HG03565 (cell line): ENCODE data around the gene MYH10.

Experiments
- ATAC-seq: cut with Tn5 transposase; IDR thresholded peaks from one replicate; pipeline ENCODE4 v1.9.1; 2021; ENCODE audit warnings: mild to moderate bottlenecking, moderate library complexity; ENCODE audit not compliant: unreplicated experiment

The MYH10 gene

DNA sequence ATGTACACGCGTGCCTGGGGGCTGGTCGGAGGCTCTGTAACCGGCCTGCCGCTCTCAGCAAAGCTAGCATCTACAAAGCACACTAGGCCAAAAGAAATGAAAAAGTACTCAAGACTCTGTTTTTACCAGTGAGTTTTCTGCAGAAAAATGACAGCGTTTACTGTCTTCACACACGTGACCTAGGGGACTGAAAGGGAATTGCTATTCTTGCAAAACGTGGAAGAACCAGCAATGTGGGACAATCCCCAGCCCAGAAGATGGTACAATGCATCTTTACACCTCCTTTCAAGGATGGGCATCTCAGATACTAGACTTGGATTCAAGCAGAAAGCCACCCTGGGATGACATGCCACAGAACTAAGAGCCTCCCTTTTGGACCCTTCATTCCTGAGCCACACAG is 153.4 kb downstream of the MYH10 start:
- ATAC-seq: no peak

DNA sequence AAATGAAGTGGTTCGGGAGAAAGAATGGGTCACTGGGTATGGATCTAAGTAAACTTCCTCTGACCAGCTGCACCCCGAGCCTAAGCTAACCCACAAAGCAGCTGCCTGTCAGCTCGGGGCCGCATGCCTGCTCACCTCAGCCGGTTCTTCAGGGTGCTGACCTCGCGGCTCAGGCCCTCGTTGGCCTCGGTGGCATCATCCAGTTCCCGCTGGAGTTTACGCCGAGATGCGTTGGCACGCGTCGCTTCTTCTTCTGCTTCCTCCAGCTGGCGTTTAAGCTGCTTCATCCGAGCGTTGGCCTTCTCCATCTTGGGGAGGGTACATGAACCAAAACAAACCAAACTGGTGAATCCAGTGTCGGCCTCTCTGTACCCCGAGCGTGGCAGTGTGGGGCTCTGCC is 153.8 kb downstream of the MYH10 start:
- ATAC-seq: no peak

DNA sequence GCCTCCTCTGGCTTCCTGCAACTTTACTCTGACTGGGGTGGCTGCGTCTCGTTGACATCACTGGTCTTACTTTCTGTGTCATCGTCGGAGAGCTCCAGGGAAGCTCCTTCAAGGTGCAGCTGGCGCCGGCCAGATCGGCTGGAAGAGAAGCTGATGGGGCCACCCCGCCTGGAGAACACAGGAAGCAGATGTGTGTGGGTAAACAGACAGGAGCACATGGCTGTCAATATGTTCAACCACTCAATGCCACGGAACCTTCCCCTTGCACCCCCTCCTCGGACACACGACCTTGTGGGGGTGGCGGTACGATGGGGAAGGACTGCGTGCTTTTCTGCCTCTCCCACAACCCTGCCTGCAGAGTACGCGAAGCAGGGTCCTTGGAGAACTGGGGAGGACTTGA is 154.7 kb downstream of the MYH10 start:
- no peak for ATAC-seq

DNA sequence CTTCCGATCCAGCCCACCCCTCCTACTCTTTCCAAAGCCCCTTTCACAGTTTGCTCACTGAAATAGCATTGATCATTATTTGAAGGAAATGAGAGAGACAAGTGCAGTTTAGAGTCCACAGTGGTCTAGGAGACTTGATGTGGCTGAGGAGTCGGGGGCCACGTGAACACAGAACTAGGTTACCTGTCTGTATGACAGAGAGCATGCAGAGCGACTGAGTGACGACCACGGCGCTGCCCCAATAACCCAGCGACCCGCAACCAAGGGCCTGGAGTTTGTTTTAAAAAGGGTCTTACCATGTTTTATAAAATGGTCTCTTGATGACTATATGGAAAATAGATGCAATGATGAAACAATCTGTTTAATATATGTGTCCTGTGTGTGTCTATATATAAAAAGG is 155.3 kb downstream of the MYH10 start:
- ATAC-seq: no peak

DNA sequence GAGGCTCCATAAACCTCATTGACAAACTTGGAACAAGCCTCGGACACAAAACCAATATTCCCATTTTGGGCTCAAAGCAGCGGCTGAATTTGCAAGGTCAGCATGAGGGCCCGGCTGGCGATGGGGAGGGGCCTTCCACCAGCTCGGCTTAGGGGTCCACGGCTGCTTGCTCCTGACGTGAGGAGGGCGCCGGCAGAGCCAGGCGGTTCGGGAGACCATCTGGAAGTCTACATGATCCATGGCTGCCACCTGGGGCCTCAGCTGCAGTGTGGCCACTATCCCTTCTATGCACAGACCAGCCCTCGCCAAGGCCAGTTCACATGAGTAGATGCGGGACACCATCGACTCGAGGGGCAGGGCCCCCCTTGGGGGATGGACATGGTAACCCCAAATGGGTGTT is 155.7 kb downstream of the MYH10 start:
- ATAC-seq: no peak

DNA sequence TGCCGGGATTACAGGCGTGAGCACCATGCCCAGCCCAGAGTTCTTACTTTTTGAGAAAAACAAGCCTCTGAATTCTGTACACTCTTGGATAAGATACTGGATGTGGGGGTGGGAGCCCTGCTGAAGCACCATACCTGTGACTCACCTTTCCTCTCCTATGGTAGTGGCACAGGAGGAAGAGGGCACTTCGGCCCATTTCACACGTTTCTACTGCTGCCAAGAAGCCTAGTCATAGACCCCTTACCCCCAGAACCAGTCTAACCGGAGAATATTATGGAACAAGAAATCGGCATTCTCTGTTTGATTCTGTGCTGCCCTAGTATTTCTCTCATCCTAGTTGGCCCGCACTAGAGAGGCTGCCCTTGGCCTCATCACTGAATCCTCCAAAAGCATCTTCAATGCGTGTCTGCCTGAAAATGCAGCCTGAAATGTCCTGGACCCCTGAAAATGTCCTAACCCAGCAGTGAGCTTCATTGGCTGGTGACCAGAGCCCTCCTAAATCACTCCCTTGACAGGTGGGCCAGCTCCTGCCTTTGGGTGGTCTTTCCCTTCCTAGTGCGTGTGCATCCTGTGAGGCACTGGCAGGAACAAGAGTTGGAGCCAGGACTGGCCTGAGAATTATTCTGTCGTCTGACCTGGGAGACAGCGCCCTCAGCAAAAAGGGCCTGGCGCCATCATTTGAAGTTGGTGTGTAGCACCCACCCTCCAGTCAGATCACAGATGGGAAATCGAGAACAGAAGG is 156.9 kb downstream of the MYH10 start:
- no peak for ATAC-seq

DNA sequence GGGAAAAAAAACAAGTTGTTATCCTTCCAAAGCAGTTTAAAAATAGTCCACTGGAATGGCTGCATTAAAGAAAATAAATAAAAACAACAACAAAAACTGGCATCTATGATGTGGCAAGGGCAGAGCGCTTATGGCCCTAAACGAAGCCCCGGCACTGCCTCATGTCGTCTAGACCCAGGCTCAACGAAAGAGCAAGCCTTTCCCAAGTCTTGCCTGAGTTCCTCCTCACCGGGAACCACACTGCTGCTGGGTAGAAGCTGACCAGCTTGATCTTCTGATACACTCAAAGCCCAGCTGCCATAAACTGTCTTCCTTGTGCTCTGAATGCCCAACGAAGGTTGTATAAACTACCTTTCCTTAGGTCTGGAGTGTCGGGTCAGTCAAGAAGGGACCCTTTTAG is 157.9 kb downstream of the MYH10 start:
- ATAC-seq: no peak

DNA sequence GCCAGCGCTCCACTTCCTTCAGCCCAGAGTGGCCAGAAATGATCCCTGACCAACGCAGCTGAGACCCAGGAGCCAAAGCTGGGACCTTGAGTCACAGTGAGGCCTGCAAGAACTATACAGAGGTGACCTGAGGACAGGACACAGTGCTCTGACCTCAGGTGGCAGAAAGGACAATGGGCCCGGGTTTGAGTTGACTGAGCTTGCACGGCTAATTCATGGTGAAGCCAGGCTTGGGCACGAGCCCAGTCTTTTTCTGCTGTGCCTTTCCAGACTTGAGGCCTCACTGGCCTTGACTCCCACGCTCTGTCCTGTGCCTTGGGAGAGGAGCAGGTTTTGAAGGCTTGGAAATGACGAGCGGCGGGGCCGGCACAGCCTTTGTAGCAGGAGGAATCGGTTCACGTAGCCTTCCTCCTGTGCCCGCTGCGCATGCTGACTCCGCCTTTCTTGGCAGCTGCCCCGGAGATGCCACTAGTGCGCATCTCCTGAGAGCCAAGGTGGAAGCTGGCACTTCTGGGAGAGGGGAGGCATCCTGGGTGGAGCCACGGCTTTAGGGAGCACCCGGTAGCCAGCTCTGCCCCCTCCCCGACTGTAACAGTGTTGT is 160.0 kb downstream of the MYH10 start:
- ATAC-seq: no peak

DNA sequence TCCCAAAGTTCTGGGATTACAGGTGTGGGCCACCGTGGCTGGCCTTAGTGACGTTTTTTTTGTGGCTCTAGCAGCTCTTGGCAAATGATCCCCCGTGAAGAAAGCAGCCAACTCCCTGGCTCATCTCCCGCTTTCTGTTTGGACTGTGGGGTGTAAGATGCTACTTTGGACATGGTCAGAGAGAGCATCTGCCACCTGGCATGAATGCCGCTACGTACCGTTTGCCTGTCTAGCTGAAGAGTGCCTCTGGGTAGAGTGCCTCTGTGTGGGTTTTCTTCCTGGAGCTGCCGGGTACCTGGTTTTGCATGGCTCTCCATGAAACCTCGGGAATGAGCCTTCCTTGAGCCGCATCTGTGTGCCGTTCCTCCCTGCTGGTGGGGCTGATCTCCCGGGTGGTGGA is 160.6 kb downstream of the MYH10 start:
- no peak for ATAC-seq

DNA sequence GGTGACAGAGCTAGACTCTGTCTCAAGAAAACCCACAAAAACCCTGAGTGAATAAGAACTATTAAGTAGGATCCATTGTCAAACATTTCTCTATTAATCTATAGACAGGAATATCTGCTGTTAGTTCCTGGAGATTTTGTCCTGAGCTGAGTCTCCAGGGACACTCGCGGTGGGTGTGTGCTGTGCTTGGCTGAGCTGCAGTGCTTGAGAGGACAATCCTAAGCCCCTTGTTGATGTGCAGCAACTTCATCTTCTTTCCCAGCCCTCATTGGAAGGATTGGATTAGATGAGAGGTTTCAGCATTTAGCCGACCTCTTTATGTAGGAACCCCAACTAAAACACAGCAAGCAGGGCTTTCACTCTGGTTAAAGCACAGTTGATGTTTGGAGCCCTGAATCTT is 161.5 kb downstream of the MYH10 start:
- ATAC-seq: no peak

DNA sequence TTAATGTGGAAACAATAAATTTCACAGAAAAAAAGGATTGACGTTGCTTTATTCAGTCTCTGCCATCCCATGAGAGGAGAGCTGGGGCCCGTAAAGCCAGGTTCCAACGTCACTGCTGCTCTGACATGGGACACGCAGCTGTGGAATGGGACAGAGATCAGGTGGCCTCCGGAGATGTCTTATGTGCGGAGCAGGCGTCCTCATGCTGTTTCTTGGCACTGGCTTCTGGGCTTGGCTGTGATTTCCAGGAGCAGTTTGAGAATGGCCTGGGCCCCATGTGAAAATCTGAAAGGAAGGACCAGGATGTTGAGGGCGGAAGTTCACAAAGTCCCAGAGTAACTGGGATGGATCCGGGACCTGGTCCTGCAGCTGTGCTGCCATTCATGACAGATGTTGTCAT is 162.4 kb downstream of the MYH10 start:
- no peak for ATAC-seq

DNA sequence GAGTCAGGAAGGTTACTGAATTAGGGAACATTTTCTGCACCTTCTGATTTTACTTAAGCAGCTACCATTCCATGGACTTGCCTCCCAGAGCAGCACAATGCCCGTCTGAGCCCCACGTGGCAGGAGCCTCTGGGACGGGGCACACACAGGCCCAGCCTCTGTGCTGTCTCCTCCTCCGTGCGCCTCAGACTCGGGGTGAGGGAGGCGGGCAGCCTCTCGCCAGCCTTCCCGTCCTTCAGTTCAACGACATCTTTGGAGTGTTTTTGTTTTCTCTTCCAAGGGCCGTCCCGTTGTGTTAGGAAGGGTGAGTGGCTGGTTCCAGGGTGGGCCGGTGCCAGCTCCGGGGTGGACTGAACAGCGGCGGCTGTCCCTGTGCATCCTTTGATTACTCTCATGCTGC is 163.0 kb downstream of the MYH10 start:
- no peak for ATAC-seq

DNA sequence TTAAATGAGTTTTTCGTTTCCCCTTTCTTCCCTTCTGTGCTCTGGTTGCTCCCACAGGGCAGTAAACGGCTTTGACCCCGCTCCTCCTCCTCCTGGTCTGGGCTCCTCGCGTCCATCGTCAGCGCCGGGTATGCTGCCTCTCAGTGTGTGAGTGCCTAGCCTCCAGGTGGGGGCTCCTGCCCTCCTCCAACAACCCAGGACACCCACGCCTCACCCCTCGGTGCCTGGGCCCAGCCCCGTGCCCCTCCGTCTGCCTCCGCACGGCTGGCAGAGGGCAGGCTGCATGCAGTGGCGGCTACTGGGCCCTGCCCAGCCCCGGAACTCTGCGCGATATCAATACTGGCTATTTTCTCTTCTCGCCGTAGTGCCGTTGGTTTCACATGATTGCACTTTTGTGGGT is 163.7 kb downstream of the MYH10 start:
- ATAC-seq: no peak

DNA sequence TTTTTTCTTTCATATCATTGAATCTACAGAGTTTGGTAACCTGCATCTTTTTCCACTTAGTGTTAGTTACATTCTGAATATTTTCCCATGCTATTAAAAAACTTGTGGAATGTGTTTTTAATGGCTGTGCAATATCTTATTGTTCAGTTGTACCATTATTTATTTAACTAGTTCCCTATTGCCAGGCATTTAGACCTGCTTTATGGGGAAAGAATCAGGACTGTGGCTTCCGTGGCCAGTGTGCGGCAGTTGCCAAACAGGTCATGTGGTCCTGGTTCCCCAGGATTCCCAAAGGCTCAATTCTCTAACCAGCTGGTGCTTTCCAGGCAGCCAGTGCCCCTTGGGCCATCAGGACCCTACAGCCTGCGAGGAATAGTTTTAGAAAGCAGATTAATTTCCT is 164.1 kb downstream of the MYH10 start:
- no peak for ATAC-seq

DNA sequence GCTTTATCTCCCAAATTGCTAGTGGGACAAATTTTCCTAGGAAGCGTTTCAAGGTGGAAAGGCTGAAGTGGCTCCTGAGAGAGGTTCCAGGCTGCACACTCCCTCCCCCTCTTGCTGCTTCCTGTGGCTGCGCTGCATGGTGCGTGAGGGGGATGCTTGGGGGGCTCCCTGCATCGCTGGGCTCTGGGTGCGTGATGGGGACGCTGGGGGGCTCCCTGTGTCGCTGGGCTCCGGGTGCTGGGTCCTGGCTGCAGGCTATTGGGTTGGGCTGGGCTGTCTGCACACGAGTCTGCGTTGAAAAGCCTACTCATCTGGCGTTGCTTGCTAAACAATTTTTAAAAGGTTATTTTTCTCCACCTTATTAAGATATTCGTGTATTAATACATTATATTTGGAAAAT is 164.8 kb downstream of the MYH10 start:
- no peak for ATAC-seq

DNA sequence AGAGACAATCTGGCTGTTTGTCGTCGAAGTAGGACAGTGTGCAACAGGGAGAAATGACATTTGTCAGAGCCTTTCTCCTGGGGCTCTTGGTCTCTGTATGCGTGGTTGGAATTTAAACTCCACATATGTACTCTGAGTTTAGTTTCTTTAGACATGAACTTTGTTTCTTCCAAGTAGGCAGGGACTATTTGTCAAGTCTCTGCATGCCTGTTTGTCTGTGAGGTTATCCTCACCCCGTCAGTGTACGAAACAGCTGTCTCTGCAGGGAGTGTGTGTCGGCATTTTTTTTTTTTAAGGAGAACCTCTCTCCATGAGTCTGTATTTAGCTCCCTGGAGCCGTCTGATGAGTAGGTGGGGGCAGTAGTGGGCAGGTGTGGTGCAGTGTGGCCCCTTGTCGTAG is 165.2 kb downstream of the MYH10 start:
- ATAC-seq: no peak

DNA sequence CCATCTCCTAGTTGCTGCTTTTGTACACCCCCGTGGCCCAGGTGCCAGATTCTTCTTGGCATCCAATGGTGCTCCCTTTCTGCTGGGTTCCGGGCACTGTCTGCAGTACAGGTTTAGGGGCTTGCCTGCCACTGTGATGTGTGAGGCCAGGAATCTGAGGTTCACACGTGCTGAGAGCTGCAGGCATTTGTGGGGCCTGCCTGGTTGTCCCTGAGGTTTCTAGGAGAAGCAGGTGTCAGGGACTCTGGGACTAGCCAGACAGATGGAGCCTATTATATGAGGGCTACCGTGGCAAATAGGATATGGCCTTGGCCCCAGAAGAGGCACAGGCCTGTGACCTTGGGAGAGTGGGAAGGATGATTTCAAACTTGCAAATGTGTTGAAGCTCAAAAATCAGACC is 165.6 kb downstream of the MYH10 start:
- no peak for ATAC-seq

DNA sequence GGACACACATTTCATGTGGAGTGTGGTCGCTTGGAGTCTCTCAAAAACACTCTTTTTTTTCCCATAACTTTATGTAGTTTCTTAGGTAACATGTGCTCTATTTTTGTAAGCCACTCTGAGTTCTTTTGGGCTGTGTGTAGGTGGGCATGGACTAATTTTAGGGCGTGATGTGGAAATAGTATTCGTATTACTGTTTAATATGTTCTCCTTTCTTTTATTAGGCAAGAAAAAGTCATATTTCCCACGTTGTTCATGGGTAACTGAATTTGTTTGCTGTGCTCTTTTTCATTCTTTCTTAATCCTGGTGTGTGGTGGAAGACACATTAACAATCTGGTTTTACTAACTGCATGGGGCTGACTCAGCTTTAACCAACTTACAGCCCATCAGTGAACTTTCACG is 167.4 kb downstream of the MYH10 start:
- no peak for ATAC-seq

DNA sequence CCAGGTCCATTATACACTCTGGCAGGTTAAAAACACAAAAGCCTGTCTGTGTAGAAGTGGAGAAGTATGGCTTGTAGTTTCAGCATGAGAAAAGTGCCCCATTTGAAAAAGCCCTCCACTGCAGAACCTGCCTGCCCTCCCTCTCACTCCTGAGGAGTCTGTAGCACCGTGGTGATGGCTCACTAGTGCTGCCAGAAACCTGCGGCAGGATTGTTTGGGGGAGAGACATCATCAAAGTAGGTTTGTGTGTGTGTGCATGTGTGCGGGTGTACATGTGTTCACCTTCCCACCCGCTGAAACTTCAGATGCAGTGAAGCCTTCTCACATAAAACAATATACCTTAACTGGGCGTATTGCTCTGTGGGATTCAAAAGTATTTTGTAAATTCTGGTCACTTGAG is 168.0 kb downstream of the MYH10 start:
- ATAC-seq: no peak

DNA sequence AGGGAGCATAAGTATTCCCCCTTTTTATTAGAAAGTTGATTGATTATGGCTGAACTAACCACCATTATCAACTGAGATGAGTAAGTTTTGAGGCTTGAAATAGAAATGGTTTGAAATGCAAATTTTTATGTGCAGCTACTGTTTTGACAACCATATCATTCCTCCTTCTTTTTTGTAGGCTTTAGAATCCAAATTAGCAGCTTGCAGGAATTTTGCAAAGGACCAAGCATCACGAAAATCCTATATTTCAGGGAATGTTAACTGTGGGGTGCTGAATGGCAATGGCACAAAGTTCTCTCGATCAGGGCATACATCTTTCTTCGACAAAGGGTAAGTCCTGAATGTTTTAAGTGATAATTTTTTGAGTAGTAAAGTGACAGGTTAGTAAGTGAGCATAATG is 170.7 kb downstream of the MYH10 start:
- no peak for ATAC-seq

DNA sequence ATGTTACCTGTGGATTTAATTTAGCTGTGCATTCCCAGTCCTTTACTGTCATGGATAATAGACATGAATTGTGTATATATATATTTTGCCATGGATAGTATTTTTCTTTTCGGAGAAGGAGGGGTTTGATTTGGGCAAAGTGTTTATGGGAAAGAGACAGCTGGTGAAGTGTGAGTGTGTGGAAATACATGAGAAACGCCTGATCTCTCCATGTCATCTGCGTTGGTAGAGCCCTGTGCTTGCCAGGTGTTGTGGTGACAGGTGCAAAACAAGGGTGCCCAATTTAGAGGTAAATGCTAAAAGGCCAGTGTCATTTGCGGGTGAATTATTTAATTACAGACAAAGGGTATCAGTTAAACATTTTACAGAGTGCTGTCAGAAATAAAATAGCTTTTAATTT is 171.4 kb downstream of the MYH10 start:
- ATAC-seq: no peak

DNA sequence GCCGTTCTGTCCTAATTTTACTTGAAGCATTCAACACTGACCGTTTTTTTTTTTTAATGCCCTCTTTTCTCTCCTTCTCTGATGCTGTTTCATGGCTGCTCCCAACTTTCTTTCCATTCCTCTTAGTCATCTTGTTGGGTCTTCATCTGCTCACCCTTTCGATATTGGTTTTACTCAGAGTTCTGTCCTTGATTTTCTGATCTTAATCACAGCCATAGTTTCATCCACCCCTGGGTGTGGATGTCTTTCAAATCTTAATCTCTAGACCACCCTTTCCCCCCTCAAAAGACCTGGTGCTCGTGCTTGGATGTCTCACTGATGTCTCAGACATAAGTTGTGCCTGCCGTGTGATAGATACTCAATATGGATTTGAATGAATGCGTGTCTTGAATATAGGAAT is 172.4 kb downstream of the MYH10 start:
- ATAC-seq: no peak

DNA sequence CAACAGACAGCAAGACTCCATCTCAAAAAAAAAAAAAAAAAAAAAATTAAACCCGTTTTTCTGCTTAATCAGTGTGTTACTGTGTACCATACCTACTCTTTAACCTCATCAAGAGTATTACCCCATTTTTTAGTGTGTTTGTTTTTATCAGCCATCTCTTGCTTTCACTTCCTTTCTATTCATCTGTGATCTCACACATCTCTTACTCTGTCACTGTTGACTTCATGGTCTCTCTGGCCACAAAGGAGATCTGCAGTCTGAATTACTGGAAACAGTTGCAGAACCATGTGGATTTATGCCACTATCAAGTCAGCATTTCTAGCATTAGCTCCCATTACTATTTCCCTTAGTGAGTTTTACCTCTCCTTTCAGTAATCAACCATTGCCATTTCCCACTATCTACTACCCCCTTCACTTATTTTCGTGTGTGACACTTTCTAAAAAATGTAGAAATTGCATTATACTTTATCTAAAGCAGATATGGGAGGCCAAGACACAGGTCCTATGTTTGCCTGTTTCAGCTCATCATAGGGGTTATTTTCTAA is 174.8 kb downstream of the MYH10 start:
- ATAC-seq: no peak
